Superior temporal gyrus (tissue), 1 donor: ENCODE data around the gene SPOCK1.

Source experiments
- DNase-seq: peaks from one replicate; pipeline ENCODE4 v3.0.0-alpha.2; 2016; ENCODE audit errors: extremely low spot score

SPOCK1 gene

GRCh38 chr5:137071931-137072330, 427.2 kb downstream of the SPOCK1 start:
- DNase-seq: no peak

GRCh38 chr5:137071526-137071925, 427.6 kb downstream of the SPOCK1 start:
- no peak for DNase-seq

DNA sequence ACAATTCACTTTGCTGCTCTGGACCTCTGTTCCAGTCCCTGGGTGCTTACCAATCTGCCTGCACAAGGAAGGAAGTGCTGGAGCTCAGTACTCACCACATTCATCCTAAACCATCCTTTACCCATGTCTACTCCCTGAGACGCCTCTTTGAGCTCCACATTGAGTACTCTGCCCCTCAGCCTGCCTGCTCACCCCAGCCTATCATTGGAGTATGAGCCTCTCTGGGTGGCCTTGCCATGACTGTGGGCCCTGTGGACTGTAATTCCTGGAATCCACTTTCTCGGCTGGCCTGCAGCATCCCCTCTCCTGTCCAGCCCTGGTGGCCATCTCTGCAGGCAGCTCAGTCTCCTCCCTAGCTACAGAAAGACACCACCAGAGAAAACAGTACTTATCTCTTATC, 428.6 kb downstream of the SPOCK1 start:
- no peak for DNase-seq

- no peak for DNase-seq
Observed at GRCh38 chr5:137069358-137069757, 429.8 kb downstream of the SPOCK1 start.

DNA sequence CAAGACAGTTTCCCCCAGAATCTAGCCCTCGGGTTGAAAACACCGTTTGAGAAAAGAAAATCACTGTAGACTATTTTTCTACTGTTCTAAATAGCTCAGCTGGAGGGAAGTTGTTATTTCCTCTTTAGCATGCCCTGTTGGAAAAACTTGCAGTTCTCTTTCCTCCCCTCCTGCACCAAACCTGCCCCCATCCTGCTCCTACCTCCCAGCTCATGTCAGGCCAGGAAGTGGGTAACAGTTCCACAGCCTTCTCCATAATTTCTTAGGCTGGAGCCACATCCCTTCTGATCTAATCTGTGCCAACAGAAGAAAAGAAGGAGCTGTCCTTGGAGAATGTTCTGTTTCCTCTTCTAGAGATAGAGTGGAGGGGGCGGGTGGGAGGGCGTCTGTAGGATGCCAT, 437.7 kb downstream of the SPOCK1 start:
- no peak for DNase-seq

GRCh38 chr5:137058089-137058488, 441.0 kb downstream of the SPOCK1 start:
- DNase-seq: no peak

DNA sequence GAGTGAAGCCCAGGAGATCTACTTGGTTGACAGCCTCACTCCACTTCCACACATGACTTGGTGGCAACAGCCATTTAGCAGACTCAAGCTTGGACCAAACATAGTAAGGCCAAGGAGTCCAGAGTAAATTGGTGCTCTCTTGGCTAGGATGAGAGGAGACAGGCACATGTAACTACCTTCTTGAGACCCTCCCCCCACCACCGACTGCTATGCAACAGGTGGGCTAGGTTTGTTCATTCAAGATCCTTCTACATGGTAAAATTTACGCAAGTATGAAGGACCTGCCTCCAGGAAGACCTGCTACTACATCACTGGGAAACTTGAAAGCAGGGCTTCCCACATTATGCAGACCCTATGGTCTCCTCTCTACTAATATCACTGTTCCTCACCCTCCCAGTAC, 442.4 kb downstream of the SPOCK1 start:
- DNase-seq: no peak

- no peak for DNase-seq
Observed at GRCh38 chr5:137055271-137055872, 443.8 kb downstream of the SPOCK1 start.

- DNase-seq: no peak
Observed at GRCh38 chr5:137054792-137055191, 444.3 kb downstream of the SPOCK1 start.

- DNase-seq: no peak
Observed at GRCh38 chr5:137054335-137054734, 444.8 kb downstream of the SPOCK1 start.

GRCh38 chr5:137051161-137051560, 448.0 kb downstream of the SPOCK1 start:
- no peak for DNase-seq

GRCh38 chr5:137040641-137041340, 458.3 kb downstream of the SPOCK1 start:
- no peak for DNase-seq

GRCh38 chr5:137040024-137040423, 459.1 kb downstream of the SPOCK1 start:
- DNase-seq: no peak

GRCh38 chr5:137037848-137038247, 461.3 kb downstream of the SPOCK1 start:
- no peak for DNase-seq

- DNase-seq: no peak
Observed at GRCh38 chr5:137036640-137037039, 462.5 kb downstream of the SPOCK1 start.

- no peak for DNase-seq
Observed at GRCh38 chr5:137035480-137035878, 463.6 kb downstream of the SPOCK1 start.

- no peak for DNase-seq
Observed at GRCh38 chr5:137034764-137035479, 464.2 kb downstream of the SPOCK1 start.

DNA sequence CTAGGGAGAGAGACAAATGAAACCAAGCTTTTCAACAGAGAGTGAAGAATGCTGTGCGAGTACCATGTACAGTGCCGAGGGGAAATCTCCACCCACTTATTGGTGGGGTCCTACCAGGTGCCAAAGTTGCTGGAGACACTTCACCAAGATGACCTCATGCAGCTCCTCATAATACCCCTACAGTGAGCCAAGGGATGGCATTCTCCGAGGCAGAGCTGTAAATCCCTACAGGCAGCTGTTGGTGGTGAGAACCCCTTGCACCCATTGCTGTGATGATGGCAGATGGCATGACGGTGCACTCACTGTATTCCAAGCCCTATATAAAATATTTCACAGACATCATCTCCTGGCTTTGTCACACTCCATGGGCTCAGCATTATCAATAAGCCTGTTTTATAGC, 464.9 kb downstream of the SPOCK1 start:
- DNase-seq: no peak

DNA sequence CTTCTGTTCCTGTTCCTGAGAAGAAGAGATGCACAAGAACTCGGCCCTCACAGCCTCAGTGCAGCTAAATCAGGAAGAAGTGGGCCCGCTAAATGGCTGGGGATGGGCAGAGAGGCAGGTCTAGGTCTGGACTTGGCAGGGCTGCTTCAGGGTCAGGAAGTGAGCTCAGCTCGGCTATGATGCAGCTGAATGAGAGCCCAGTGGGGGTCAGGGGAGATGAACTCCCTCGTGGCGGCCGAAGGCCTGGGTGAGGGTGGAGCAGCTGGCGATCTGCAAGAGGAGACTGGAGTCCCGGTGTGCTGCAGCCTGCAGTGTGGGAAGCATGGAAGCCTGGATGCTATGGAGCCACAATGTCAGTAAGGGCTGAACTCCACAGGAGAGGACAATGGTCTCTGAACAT, 466.2 kb downstream of the SPOCK1 start:
- no peak for DNase-seq

- no peak for DNase-seq
Observed at GRCh38 chr5:137027758-137028157, 471.4 kb downstream of the SPOCK1 start.

- DNase-seq: no peak
Observed at GRCh38 chr5:137026296-137026695, 472.8 kb downstream of the SPOCK1 start.

GRCh38 chr5:137024044-137024443, 475.1 kb downstream of the SPOCK1 start:
- no peak for DNase-seq

DNA sequence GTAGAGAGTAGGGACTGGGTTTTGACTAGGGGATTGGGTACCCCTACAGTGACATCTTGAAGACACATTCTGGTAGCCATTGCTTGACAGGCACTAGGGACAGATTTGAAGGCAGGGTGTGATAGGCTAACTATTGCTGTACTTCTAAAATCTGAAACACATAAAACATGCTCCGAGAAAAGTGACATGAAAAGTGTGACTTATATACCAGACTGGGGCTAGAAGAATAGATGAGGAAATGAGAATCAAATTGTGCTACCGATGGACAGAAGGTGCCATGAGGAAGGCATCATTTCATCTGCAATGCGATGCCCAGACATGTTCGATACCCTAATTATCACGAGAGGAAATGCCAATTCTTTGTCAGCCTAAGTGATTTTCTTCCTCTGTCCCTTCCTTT, 475.8 kb downstream of the SPOCK1 start:
- DNase-seq: no peak
